NCI-H226 (cell line): ENCODE results near the gene GZMH.
"Not testable (repeated sequence)": the region's sequence is repeated elsewhere in the genome, so short reads cannot be mapped to it uniquely, and the experiment has no call there.

Experiments
- DNase-seq: peaks from one replicate; pipeline ENCODE4 v3.0.0-alpha.2; 2015

The GZMH gene

DNA sequence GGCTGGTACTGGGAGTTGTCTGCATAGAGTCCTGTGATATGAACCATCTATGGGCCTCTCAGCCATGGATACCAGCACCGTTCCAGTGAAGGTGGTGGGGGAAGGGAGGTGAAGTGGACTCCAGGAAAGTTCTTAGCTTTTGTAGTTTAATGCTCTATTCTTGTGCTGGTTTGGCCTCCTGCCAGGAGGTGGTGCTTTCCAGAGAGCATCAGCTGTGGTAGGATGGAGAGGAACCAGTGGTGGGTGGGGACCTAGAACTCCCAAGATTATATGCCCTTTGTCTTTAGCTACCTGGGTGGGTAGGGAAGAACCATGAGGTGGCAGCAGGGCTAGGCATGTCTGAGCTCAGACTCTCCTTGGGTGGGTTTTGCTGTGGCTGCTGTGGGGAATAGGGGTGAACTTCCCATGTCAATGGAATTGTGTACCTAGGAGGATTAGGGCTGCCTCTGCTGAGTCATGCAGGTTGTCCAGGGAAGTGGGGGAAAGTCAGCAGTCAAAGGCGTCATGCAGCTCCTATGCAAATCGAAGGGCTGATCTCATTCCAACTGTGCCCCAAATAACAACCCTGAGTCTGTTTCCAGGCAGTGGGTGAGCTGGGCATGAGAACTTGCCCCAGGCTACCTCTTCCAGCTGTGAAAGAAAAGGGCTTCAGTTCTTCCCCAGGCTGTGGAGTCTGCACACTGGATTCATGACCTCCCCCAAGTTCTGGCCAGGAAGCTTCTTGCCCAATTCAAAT is 14.2 kb downstream of the GZMH start:
- no peak for DNase-seq

DNA sequence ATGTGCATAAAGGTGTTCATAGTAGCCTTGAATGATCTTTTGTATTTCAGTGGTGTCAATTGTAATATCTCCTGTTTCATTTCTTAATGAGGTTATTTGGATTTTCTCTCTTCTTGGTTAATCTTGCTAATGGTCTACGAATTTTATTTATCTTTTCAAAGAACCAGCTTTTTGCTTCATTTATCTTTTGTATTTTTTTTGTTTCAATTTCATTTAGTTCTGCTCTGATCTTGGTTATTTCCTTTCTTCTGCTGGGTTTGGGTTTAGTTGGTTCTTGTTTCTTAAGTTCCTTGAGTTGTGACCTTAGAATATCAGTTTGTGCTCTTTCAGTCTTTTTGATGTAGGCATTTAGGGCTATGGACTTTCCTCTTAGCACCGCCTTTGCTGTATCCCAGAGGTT is 18.5 kb downstream of the GZMH start:
- DNase-seq: not testable (repeated sequence)

DNA sequence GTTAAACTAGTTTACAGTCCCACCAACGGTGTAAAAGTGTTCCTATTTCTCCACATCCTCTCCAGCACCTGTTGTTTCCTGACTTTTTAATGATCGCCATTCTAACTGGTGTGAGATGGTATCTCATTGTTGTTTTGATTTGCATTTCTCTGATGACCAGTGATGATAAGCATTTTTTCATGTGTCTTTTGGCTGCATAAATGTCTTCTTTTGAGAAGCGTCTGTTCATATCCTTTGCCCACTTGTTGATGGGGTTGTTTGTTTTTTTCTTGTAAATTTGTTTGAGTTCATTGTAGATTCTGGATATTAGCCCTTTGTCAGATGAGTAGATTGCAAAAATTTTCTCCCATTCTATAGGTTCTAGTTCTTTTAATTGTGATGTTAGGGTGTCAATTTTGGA is 25.1 kb downstream of the GZMH start:
- DNase-seq: not testable (repeated sequence)

- no peak for DNase-seq
Measured at GRCh38 chr14:24578558-24578957, 30.9 kb downstream of the GZMH start.

DNA sequence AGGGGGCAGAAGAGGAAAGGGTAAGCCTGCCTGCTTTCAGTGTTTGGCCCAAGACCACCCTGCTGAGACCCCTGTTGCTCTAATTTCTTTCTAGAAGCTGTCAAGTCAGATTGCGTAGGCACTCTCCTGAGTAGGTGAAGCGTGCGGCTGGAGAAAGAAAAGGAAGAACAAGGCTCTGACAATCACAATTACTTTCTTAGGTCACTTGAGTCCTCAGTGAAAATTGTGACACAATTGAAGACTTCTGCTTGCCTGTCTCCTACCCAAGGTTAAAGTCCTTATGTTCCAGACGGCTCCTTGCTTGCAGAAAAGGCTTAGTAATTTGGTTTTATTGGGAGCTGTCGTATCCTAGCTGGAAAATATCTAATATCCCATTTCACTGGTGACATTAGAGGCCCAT is 32.7 kb downstream of the GZMH start:
- no peak for DNase-seq

DNA sequence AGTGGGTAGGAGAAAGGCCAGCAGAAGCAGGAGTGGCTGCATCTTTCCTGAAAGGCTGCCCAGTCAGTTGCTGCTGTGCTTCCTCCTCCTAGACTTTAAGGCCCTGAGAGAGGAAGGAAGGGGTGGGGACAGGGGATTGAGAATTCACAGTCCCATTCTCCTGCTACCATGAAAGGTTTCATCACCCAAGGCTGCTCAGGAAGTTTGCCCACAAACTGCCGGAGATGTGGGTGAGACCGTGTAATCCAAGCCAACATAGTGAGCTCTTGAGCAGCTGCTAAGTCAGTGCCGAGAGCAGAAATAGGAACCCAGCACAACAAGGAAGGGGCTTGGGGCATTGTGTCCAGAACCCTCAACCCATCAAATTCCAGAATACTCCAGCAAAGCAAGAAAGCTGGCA is 33.3 kb downstream of the GZMH start, which contains the start of gene CTSG:
Gene CTSG, minus strand, starts transcription at position 69 of the 400 bp plus-strand sequence. Its CDS starts 27 bp downstream, at position 42.
- DNase-seq: no peak

DNA sequence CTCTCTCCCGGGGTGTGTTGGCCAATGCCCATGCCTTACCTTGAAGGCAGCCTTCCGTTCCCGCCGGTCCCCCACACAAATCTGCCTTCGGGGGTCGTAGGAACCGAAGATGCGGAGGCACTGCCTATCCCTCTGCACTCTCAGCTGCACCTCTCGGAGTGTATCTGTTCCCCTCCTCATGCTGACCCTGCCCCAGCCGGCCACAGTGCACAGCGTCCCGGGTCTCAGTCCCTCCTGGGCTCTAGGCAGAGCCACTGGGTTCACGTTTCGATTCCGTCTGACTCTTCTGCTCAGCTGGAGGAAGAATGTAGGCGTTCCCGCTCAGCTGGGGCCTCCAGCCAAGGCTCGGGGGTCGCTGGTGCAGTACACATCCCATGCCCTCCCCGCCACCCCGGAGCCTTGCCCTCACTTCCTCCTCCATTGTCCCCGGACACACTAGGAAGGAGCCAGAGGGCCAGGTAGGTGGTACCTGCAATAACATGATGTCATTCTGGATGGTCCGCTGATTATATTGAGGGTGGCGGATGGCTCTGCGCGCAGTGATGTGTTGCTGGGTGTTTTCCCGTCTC is 35.2 kb downstream of the GZMH start:
- DNase-seq: no peak

DNA sequence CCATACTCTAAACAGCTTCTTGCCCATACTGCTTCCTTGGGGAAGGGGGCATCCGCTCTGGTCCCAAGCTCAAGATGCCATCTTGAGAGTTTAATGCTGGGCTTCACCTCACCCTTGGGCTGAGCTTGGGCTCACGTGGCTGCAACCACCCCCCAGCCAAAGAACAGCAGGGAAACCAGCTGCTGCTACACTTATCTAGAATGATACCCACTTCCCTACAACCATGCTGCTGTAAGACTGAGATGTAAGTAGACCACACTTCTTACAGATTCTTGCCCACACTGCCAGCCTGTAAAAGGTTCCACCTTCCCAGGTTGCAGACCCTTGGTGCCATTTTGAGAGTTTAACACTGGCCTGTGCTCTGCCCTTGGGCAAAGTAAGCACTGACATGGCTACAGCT is 43.2 kb downstream of the GZMH start:
- DNase-seq: no peak

GRCh38 chr14:24565766-24566165 is 43.7 kb downstream of the GZMH start:
- DNase-seq: no peak

GRCh38 chr14:24563505-24563904 is 46.0 kb downstream of the GZMH start:
- DNase-seq: no peak

DNA sequence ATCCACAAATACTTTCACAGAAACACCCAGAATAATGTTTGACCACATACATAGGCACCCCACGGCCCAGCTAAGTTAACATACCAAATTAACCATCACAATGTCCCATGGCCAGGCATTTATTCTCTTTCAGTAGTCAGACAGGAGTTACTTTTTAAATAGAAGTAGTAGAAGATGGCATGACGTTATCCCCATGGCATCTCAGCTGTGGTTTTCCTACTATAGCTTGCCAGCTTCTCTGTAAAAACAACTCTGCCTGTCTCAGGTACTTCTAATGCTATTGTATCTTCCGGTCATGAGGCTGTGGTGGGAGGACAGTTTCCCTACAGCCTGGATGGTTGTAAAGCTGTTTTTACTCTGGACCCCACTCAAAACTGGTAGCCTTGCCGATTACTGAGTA is 52.7 kb downstream of the GZMH start:
- DNase-seq: peak; percentile 75
